GM06990 (cell line): ENCODE results near the gene GNG7.

Experiments used
- DNase-seq: peaks from one replicate; pipeline ENCODE4 v3.0.0-alpha.2; 2011; ENCODE audit not compliant: insufficient read length; ENCODE audit errors: extremely low read depth
- H3K27me3 ChIP-seq: replicated peaks from 2 replicates; pipeline ENCODE4 v1.6.0; 2011; ENCODE audit warnings: low read length; ENCODE audit not compliant: control insufficient read depth, insufficient read depth
- H3K36me3 ChIP-seq: 2 replicates; pipeline ENCODE4 v1.5.1; 2011; ENCODE audit warnings: low read length; ENCODE audit not compliant: control insufficient read depth, insufficient read depth
- H3K4me3 ChIP-seq: replicated peaks from 2 replicates; pipeline ENCODE4 v1.5.1; 2011; ENCODE audit warnings: low read depth, mild to moderate bottlenecking, control low read depth, low read length
- CTCF ChIP-seq: IDR thresholded peaks from 2 replicates; pipeline ENCODE4 v1.5.1; 2011; ENCODE audit warnings: low read length, control low read depth, mild to moderate bottlenecking, inconsistent platforms; ENCODE audit not compliant: insufficient read depth, poor library complexity, severe bottlenecking

Gene GNG7

DNA sequence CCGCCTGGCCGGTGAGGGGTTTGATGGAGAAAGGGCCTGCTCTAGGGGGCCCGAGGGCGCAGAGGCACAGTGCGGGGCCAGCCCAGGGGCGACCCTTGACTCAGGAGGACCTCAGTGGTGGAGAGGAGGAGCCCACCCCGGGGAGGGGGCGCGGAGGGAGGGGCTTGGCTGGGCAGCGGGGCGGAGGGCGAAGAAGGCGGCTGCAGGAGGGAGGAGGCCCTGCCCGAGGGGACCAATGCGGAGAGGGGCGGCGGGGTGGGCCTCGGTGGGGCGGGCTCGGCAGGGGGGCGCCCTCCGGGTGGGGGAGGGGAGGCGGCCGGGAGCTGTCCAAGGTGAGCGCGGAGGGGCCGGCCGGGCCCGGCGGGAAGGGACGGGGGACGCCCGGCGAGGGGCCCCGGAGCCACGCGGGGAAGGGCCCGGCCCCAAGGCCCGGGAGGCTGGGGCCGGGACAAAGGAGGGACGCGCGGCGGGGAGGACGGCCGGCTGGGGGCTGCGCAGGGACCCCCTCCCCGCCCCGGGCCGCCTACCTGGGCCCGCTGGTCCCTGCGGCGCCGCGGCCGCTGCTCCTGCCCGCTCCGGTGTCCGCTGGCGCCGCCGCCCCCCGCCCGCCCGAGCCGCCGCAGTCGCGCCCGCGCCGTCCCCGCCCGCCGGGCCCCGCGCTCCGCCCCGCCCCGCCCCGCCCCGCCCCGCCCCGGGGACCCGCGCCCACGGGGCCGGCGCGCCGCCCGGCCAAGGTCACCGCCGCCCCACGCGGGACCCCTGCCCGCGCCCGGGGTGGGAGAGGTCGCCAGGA lies 18.5 kb upstream of the GNG7 start, which contains the start of gene DIRAS1:
DIRAS1 (minus strand) TSS at position 596 of the 793 bp plus-strand sequence. CDS start 3,566 bp downstream, outside the sequence.
- Histone ChIP-seq H3K36me3 (no peaks in the 10 kb centered on the region), H3K27me3 (no peaks in the 10 kb centered on the region; the same call in 1 of the 2 replicates), H3K4me3 (peak within 1 kb of the TSS; percentile 54)
- no peak for TF ChIP-seq CTCF
- DNase-seq, result no peak

DNA sequence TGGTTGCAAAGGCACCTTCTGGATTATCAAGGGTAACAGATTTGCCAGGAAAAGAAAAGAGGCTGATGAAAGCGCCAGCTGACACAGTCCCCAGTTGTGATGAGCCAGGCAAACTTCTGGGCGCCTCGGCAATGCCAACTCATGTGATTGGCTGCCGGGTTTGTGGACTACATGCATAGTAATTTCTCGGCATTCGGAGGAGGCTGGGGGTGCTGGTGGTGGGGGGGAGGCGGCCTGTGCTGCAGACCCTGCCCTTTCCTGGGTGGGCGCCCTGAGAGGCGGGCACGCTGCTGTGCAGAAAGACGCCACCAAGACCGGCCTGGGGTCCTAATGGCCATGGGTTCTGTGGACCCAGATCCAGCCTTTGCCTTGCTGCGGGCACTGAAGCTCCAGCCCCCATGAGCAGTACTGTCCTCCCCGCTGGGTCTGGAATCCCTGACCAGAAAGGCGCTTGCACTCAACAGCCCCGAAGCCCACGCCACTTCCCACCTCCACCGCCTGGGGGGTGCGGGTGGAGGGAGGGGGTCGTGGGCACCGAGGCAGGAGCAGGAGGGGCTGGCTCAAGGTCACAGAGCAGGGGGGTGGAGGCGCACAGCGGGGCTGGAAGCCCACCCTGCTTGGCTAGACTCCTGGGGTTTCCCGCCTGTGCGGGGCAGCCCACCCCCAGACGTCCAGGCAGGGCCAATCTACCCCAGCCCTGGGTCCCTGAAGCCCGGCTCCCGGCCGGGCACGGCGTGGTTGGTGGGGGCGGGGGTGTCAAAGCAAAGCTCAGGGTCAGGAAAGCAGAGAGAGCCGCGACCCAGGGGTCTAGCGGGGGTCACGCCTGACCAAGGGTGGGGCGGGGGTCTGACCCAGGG lies 17.7 kb upstream of the GNG7 start:
- TF ChIP-seq CTCF, result no peak
- Histone ChIP-seq H3K27me3 (no peaks in the 10 kb centered on the region; the same call in 1 of the 2 replicates), H3K4me3 (no peak overlapping the region; the same call in 1 of the 2 replicates), H3K36me3 (no peaks in the 10 kb centered on the region)
- DNase-seq, result no peak

DNA sequence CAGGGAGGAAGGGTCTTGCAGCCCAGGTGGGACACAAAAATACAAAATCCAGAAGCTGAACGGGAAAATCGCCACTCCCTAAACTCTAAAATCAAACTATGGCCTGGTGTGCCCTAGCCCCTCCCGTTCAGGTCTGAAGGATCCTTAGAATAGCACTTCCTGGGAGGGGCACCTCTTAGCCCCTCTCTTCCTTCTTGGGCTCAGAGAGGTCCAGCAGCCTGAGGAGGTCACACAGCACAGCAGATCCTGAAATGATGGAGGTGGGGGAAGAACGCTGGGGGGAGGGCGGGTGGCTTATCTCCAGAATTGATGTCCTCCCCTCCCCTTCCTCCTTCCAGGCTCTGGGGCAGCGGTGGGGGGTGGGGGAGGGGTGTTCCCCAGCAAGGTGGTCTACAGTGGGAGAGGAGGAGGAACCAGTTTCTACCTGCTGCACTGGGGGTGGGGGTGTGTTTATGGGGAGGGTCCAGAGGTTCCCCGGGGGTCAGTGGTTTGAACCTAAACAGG lies 16.8 kb upstream of the GNG7 start:
- H3K36me3 ChIP-seq, result no peaks in the 10 kb centered on the region
- no peaks in the 10 kb centered on the region; the same call in 1 of the 2 replicates for H3K27me3 ChIP-seq
- H3K4me3 ChIP-seq, result no peak overlapping the region
- TF ChIP-seq CTCF, result no peak
- DNase-seq, result no peak

- DNase-seq, result no peak
- H3K4me3 ChIP-seq, result no peak overlapping the region
- no peak for TF ChIP-seq CTCF
- no peaks in the 10 kb centered on the region for H3K36me3 ChIP-seq
- H3K27me3 ChIP-seq, result no peaks in the 10 kb centered on the region; the same call in 1 of the 2 replicates
These were observed 15.4 kb upstream of the GNG7 start for GRCh38 chr19:2717638-2718541.
